Aorta (tissue), 5 donors: ENCODE data around the gene MAZ. TPM values are rescaled to one million over a fixed set of nuclear protein-coding genes. Genes with fewer than 3 reads are reported as not detected.

Experiments
- ATAC-seq: fragments of 200-7000 bp; cut with Tn5 transposase; one replicate; pipeline ENCODE4 v1.9.1; 2022; ENCODE audit warnings: moderate library complexity; ENCODE audit not compliant: low FRiP score
- DNase-seq, 2 donors: peaks; one replicate each; pipeline ENCODE4 v3.0.0-alpha.2; 2020
- H3K27ac ChIP-seq, 2 donors: one replicate each; pipeline ENCODE4 v1.5.1; 2013; ENCODE audit warnings: low read length in 2 of 2, mild to moderate bottlenecking in 2 of 2, moderate library complexity in 2 of 2, control low read depth in 1 of 2, inconsistent platforms in 1 of 2, low read depth in 1 of 2
- H3K27me3 ChIP-seq, 2 donors: one replicate each; pipeline ENCODE4 v1.6.1; 2013; ENCODE audit warnings: control low read depth in 1 of 2, low read length in 1 of 2, mild to moderate bottlenecking in 1 of 2, moderate library complexity in 1 of 2; ENCODE audit not compliant: insufficient read depth in 2 of 2, control insufficient read depth in 1 of 2
- H3K36me3 ChIP-seq, 2 donors: one replicate each; pipeline ENCODE4 v1.6.1; 2013; ENCODE audit warnings: control low read depth in 1 of 2, low read length in 1 of 2, mild to moderate bottlenecking in 1 of 2; ENCODE audit not compliant: insufficient read depth in 2 of 2, control insufficient read depth in 1 of 2
- H3K4me1 ChIP-seq, 2 donors: one replicate each; pipeline ENCODE4 v1.6.1; 2013; ENCODE audit warnings: low read length in 2 of 2, control low read depth in 1 of 2, mild to moderate bottlenecking in 1 of 2, moderate library complexity in 1 of 2; ENCODE audit not compliant: insufficient read depth in 2 of 2, control insufficient read depth in 1 of 2
- H3K4me3 ChIP-seq, 2 donors: one replicate each; pipeline ENCODE4 v1.5.1; 2013; ENCODE audit warnings: low read length in 2 of 2, control low read depth in 1 of 2, mild to moderate bottlenecking in 1 of 2
- H3K9me3 ChIP-seq: one replicate; pipeline ENCODE4 v1.6.1; 2013; ENCODE audit warnings: mild to moderate bottlenecking, low read length; ENCODE audit not compliant: control insufficient read depth
- WGBS, 2 donors: extraction: QIAGEN DNeasy Blood & Tissue Kit; methylation state at CpG; one replicate each; pipeline ENCODE4 v1.1.7; 2013; 5-methylcytosine and 5-hydroxymethylcytosine counted together
- intact Hi-C, 2 donors: fragments of 100-400 bp; cut with DNase I; formaldehyde crosslinking; loops; one replicate each; pipeline versions ENCODE4 v1.14.2 to v1.15.0; 2022
- polyA plus RNA-seq, 2 donors: library from polyadenylated mRNA; stranded (reverse); fragments of 200-250 nt; gene quantifications; one replicate each; pipeline ENCODE4 v1.2.3, GENCODE V29; 2013
- total RNA-seq, 2 donors: library from RNA; stranded (reverse); fragmentation: NEBNext Ultra II Directional; extraction: Animal tissue kit (Norgen Biotek cat#: 25700); gene quantifications; one replicate each; pipeline ENCODE4 v1.2.1, GENCODE V29; 2021
- donor health status: healthy with polysubstance abuse.
- donor health status: Bipolar disorder and iron deficiency.
- donor health status: DM: no; HTN: no; CAD: no.
- donor health status: DM: no; HTN: no; CAD: no.
- donor health status: DM: yes; HTN: yes; CAD: no.

MAZ gene
- total and polyA plus RNA-seq, 4 donors, result 109 to 127 (median 116) TPM

DNA sequence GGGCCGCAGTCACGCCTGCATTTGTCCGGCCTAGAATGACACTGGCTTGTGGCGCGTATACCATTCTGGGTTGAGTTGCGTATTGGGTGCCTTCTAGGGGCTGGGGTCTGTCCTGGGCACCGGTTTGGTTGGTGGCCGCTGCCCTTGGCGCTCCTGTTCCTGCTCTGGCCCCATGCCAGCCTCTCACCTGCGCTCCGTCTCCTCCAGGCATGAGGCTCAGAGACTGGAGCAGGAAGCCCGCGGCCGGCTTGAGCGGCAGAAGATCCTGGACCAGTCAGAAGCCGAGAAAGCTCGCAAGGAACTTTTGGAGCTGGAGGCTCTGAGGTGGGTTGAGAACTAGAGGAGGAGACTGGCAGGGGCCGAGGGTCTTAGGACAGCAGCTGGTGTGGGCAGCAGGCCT lies 39.3 kb downstream of the MAZ start:
- intact Hi-C loops, result loop anchor here in 1 of 2 donors (10.0 kb wide), 1 partner anchor 141 kb away; no protein-coding TSS in a partner anchor
- Histone ChIP-seq H3K27ac (no peak overlapping the region), H3K4me3 (no peak overlapping the region), H3K36me3 (peaks cover 2 to 10% of the 10 kb centered on the region in 2 donors), H3K9me3 (no peaks in the 10 kb centered on the region), H3K4me1 (no peaks in the 10 kb centered on the region), H3K27me3 (no peaks in the 10 kb centered on the region)
- DNase-seq (no peak), ATAC-seq (no peak)
- 94 to 96% methylated on average over 18 of the region's 18 CpGs for WGBS, 2 donors

DNA sequence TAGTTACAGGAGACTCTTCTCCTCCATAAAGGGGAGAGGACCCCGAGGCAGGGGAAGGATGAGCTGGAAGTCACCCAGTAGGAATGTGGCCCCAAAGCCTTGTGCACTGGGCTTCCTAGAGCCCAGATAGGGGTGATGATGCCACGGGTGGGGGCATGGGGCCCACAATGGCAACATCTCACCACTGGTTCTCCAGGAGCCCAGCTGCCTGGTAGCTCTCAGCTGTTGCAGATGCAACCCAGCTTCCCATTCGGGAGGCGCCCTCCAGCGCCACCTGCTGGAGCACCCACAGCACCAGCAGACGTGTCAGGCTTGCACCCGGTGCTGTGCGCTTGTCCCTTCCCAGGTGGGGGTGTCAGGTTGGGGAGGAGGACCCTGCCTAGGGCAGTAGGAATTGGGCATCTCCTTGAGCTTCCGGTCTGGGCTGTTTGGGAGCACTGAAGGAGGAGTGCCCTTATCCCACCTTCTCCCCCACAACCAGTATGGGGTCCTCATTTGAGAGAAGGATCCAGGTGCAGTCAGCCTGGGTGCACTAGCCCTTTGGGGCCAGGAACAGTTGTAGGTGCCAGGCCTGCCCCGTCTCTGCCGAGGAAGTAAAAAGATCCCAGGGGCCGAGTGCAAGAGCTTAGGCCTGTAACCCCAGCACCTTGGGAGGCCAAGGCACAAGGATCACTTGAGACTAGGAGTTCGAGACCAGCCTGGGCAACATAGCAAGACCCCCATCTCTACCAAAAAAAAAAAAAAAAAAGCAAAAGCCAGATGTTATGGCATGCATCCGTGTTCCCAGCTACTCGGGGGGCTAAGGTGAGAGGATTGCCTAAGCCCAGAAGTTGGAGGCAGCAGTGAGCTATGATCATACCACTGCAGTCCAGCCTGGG lies 42.3 kb downstream of the MAZ start:
- WGBS, 2 donors, result 46 to 49% methylated on average over 15 of the region's 15 CpGs
- Histone ChIP-seq H3K27me3 (no peaks in the 10 kb centered on the region), H3K27ac (peak overlapping the region in 1 of 2 donors; percentile 38), H3K9me3 (no peaks in the 10 kb centered on the region), H3K36me3 (peaks cover 2 to 6% of the 10 kb centered on the region in 2 donors), H3K4me1 (no peaks in the 10 kb centered on the region), H3K4me3 (no peak overlapping the region)
- DNase-seq (peak; percentile 87 to 93), ATAC-seq (peak; percentile 86)
- intact Hi-C loops, result loop anchor here in 1 of 2 donors (10.0 kb wide), 1 partner anchor 144 kb away; no protein-coding TSS in a partner anchor

DNA sequence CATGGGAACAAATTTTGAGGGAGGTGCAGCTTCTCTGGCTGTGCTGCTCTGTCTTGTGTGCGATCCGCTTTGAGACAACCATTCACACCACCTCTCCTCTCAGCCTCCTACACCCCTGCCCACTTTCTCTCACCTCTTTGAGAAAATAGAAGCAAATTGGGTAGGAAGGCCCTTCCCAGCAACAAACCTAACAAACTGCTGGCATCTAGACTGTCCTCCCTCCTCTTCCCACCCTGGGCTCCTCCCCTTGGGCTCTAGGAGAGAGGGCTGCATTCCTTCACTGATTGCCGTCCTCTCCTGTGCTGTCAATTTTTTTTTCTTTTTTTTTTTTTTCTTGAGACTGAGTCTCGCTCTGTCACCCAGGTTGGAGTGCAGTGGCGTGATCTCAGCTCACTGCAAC lies 43.2 kb downstream of the MAZ start:
- Histone ChIP-seq H3K4me1 (no peaks in the 10 kb centered on the region), H3K4me3 (no peak overlapping the region), H3K9me3 (no peaks in the 10 kb centered on the region), H3K36me3 (peaks cover 2 to 6% of the 10 kb centered on the region in 2 donors), H3K27me3 (no peaks in the 10 kb centered on the region), H3K27ac (no peak overlapping the region)
- intact Hi-C loops, result loop anchor here in 1 of 2 donors (10.0 kb wide), 1 partner anchor 145 kb away; no protein-coding TSS in a partner anchor
- WGBS, 2 donors, result 29 to 34% methylated on average over 5 of the region's 5 CpGs
- no peak for DNase-seq
- ATAC-seq, result no peak

DNA sequence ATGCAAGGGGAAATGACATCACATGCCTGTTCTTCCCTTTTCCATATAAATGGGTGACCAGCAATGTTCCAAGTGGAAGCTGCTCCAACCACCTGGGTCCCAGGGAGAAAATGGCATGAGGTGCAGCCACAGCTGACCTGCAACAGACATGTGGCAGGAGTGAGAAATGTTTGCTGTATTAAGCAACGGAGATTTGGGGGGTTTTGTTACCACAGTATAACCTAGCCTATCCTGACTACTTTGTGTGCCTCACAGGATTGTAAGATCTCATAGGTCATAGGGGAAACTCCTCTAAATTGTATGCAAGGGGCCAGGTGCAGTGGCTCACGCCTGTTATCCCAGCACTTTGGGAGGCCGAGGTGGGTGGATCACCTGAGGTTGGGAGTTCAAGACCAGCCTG lies 44.7 kb downstream of the MAZ start:
- Histone ChIP-seq H3K27me3 (no peaks in the 10 kb centered on the region), H3K4me3 (no peak overlapping the region), H3K27ac (no peak overlapping the region), H3K9me3 (no peaks in the 10 kb centered on the region), H3K36me3 (peaks cover 2 to 5% of the 10 kb centered on the region in 2 donors), H3K4me1 (no peaks in the 10 kb centered on the region)
- ATAC-seq (no peak), DNase-seq (no peak)
- WGBS, 2 donors, result 88% methylated on average over 3 of the region's 3 CpGs
- intact Hi-C loops, result no loop called here

DNA sequence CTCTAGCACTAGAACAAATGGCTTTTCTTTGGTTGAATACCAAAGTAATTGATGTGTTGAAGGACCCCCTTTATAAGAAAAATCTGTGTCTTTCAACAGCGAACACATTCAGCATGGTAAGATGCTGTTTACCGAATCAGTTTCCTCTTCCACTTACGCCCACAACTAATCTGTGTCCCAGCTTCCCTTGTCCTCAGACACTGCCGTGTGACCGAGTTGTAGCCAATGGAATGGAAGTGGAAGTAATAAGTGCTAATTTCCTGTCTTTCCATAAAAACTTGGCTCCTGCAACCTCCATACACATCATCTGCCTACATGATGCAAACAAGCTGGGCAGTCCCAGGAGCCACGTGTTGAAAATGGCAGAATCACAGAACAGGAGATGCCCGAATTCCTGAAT lies 46.3 kb downstream of the MAZ start:
- Histone ChIP-seq H3K9me3 (no peaks in the 10 kb centered on the region), H3K4me1 (no peaks in the 10 kb centered on the region), H3K27me3 (no peaks in the 10 kb centered on the region), H3K4me3 (no peak overlapping the region), H3K27ac (no peak overlapping the region), H3K36me3 (no peaks in the 10 kb centered on the region)
- 83 to 84% methylated on average over 7 of the region's 7 CpGs for WGBS, 2 donors
- intact Hi-C loops, result no loop called here
- ATAC-seq (no peak), DNase-seq (no peak)

DNA sequence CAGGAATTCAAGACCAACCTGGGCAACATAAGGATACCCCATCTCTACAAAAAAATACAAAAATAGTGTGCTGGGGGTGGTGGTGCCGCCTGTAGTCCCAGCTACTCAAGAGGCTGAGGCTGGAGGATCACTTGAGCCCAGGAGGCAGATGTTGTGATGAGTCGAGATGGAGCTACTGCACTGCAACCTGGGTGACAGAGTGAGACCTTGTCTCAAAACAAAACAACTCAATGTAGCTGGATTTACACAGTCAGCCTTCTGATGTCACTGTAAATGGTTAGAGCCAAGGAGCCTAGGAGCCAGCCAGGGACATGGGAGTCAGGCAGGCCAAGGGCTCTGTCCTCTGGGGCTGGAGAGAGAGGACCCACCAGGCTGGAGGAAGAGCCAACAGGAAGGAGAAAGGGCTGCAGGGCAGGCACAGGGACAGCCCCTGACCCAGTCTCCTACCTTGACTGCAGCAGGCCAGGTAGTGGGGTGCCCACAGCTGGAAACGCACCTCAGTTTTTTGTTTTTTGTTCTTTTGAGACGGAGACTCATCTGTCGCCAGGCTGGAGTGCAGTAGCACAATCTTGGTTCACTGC lies 48.3 kb downstream of the MAZ start:
- Histone ChIP-seq H3K4me1 (peaks cover 0 to 2% of the 10 kb centered on the region in 2 donors), H3K36me3 (no peaks in the 10 kb centered on the region), H3K27ac (no peak overlapping the region), H3K9me3 (no peaks in the 10 kb centered on the region), H3K27me3 (no peaks in the 10 kb centered on the region), H3K4me3 (no peak overlapping the region)
- DNase-seq, result no peak
- intact Hi-C loops, result no loop called here
- no peak for ATAC-seq
- WGBS, 2 donors, result 81 to 86% methylated on average over 5 of the region's 5 CpGs

DNA sequence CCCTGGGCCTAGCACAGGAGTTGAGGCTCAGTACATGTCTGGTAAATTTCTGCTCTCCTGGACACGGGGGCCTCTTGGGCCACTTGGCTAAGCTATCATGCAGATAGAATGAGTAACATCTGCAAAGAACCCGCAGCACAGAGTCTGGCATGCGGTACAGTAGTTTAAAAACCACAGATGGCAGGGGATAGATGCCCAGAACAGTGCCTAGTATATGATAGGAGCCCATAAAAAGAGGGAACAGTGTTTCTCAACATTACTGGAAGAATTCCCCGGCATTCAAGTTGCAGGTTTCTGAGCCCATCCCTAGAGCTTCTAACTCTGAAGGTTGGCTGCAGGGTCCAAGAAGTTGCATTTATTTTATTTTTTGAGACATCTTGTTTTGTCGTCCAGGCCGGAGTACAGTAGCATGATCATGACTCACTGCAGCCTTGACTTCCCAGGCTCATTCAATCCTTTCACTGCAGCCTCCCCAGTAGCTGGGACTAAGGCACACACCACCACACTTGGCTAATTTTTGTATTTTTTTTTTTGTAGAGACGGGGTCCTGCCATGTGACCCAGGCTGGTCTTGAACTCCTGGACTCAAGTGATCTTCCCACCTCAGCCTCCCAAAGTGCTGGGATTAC lies 50.9 kb downstream of the MAZ start:
- 71 to 76% methylated on average over 7 of the region's 7 CpGs for WGBS, 2 donors

DNA sequence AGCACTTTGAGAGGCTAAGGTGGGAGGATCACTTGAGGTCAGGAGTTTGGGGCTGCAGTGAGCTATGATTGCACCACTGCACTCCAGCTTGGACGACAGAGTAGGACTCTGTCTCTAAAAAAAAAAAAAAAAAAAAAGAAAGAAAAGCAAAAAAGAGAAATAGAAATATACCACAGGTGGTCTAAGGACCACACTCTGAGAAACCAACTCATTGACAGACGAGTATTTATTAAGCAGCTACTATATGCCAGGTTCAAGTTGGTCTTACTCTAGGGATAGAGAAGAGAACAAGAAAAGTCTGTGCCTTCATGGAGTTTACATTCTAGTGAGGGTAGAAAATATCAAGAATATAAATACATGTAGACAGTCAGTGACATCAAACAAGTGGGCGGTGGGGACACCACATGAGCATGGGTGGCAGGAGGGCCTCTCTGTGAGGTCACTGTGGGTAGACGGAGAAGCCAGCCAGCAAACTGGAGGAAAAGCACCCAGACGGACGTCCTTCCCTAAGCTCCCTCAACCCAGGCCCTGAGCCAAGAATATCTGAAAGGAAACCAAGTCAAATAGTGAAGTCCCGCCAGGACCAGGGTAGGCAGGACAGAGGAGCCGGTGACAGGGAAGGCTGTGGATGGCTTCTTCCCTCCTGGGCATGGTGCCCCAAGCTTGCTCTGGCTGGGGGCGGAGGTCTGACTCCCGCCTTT lies 52.0 kb downstream of the MAZ start:
- Histone ChIP-seq H3K4me3 (no peak overlapping the region), H3K27me3 (no peaks in the 10 kb centered on the region), H3K9me3 (no peaks in the 10 kb centered on the region), H3K27ac (peak overlapping the region in 1 of 2 donors; percentile 31), H3K4me1 (peaks cover 0 to 2% of the 10 kb centered on the region in 2 donors), H3K36me3 (no peaks in the 10 kb centered on the region)
- intact Hi-C loops, result no loop called here
- DNase-seq (peak in 1 of 2 donors; percentile 66), ATAC-seq (peak; percentile 13)
- WGBS, 2 donors, result 6 to 8% methylated on average over 10 of the region's 10 CpGs

More for the DNA sequence above, 50.9 kb downstream of the MAZ start:
- H3K4me3 ChIP-seq, result no peak overlapping the region
- no peaks in the 10 kb centered on the region for H3K27me3 ChIP-seq
- intact Hi-C loops, result no loop called here
- no peaks in the 10 kb centered on the region for H3K9me3 ChIP-seq
- no peak for DNase-seq
- no peaks in the 10 kb centered on the region for H3K36me3 ChIP-seq
- H3K27ac ChIP-seq, result no peak overlapping the region
- peaks cover 0 to 2% of the 10 kb centered on the region in 2 donors for H3K4me1 ChIP-seq
- no peak for ATAC-seq
